ENCODE results near the gene TBRG1. TPM values are rescaled to one million over a fixed set of nuclear protein-coding genes. Genes with fewer than 3 reads are reported as not detected.

TBRG1 gene
- total RNA-seq, 1 donor from 2014 or later = 30.9 TPM

DNA sequence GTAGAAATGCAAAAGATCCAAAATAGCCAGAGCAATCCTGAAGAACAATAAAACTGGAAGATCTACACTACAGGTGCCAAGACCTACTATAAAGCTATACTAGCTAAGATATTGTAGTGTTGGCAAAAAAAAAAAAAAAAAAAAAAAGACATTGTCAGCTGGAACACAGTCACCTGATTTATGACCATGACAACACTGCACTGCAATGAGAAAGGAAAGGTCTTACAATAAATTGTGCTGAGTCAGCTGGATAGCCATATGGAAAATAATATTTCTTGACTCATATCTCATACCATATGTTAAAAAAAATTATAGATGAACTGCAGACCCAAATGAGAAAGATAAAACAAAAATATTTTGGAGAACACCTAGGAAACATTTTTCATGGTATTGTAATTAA is 14.5 kb upstream of the TBRG1 start:
- no peak for DNase-seq (ENCODE audit: low spot score in 2 of 2, unreplicated experiment in 2 of 2)
- Mint-ChIP-seq H3K4me1 (no peaks in the 10 kb centered on the region), H3K27me3 (ENCODE audit: low read depth) (peaks cover 6% of the 10 kb centered on the region), H3K9me3 (no peaks in the 10 kb centered on the region), H3K27ac (no peak overlapping the region), H3K36me3 (no peaks in the 10 kb centered on the region), H3K4me3 (no peak overlapping the region)
- TF ChIP-seq, protein P1, sequence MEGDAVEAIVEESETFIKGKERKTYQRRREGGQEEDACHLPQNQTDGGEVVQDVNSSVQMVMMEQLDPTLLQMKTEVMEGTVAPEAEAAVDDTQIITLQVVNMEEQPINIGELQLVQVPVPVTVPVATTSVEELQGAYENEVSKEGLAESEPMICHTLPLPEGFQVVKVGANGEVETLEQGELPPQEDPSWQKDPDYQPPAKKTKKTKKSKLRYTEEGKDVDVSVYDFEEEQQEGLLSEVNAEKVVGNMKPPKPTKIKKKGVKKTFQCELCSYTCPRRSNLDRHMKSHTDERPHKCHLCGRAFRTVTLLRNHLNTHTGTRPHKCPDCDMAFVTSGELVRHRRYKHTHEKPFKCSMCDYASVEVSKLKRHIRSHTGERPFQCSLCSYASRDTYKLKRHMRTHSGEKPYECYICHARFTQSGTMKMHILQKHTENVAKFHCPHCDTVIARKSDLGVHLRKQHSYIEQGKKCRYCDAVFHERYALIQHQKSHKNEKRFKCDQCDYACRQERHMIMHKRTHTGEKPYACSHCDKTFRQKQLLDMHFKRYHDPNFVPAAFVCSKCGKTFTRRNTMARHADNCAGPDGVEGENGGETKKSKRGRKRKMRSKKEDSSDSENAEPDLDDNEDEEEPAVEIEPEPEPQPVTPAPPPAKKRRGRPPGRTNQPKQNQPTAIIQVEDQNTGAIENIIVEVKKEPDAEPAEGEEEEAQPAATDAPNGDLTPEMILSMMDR (IDR thresholded peaks at IDR 0.05; ENCODE audit: unreplicated experiment) = no peak

DNA sequence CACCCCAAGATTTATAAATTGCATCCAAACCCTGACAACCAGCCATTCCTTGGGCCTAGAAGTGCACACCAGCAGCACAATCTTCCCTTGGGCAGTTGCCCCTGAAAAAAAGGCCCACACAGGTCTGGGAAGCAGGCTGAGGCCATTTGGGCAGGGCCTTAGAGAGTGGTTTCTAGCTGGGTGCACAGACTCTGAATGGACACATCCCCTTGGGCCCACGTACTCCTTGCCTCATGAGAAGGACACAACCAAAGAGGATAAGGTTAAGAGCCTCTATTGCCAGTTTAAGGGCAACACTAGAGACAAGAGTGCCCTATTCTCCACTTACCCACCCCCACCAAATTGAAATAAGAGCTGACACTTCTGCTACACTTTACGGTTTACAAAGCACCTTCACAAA is 12.4 kb upstream of the TBRG1 start:
- H3K9me3 Mint-ChIP-seq = no peaks in the 10 kb centered on the region
- no peak overlapping the region for H3K4me3 Mint-ChIP-seq
- no peaks in the 10 kb centered on the region for H3K4me1 Mint-ChIP-seq
- H3K27ac Mint-ChIP-seq = no peak overlapping the region
- H3K36me3 Mint-ChIP-seq = no peaks in the 10 kb centered on the region
- TF ChIP-seq, protein P1 (IDR thresholded peaks at IDR 0.05; ENCODE audit: unreplicated experiment) = no peak
- DNase-seq (ENCODE audit: low spot score in 2 of 2, unreplicated experiment in 2 of 2) = no peak
- peaks cover 14% of the 10 kb centered on the region for H3K27me3 Mint-ChIP-seq (ENCODE audit: low read depth)

DNA sequence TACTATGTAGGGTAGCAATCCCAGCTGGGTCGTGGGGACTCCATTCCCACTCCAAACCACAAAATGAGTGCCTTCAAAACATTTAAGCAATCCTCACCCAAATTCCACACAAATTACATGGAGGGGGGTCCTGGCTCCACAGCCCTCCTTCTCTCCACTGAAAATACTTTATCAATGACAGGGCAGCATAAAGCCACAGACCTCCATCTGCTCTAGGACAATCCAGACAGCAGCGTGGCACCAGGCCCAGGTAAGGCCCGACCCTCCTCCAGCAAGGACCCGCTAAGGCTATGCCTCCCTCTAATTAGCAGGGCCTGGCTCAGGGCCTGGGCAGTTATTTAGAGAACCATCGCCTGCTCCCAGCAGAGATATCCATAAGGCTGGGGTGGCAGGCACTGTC is 11.6 kb upstream of the TBRG1 start, which contains the start of gene PANX3:
Gene PANX3 (plus strand): TSS at position 365 of the 400 bp plus-strand sequence. CDS start 129 bp downstream, outside the sequence.
- DNase-seq (ENCODE audit: low spot score in 2 of 2, unreplicated experiment in 2 of 2) = no peak
- H3K36me3 Mint-ChIP-seq = no peaks in the 10 kb centered on the region
- no peak within 1 kb of the TSS for H3K4me3 Mint-ChIP-seq
- H3K27me3 Mint-ChIP-seq (ENCODE audit: low read depth) = peaks cover 15% of the 10 kb centered on the region
- TF ChIP-seq, protein P1 (IDR thresholded peaks at IDR 0.05; ENCODE audit: unreplicated experiment) = no peak
- H3K27ac Mint-ChIP-seq = no peak within 1 kb of the TSS
- no peaks in the 10 kb centered on the region for H3K9me3 Mint-ChIP-seq
- no peaks in the 10 kb centered on the region for H3K4me1 Mint-ChIP-seq

DNA sequence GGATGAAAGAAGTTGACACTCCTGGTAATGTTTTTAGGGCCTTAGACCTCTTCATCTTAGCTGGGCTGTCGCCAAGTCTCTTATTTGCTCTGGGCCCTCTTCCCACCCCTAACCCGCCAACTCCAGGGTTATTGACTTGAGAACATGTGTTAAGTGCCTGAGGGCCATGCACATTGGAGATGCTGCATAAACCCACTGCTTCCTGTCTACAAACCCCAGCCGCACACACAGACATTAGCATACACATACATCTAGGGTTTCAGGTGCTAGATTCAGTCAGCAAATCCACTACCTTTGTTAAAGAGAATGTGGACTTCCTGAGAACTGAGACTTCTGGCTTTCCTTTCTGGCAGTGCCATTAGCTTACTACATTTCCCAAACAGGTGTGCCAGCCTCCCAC is 10.6 kb upstream of the TBRG1 start:
- DNase-seq (ENCODE audit: low spot score in 2 of 2, unreplicated experiment in 2 of 2) = no peak
- H3K4me3 Mint-ChIP-seq = no peak overlapping the region
- no peaks in the 10 kb centered on the region for H3K36me3 Mint-ChIP-seq
- H3K9me3 Mint-ChIP-seq = no peaks in the 10 kb centered on the region
- H3K27ac Mint-ChIP-seq = no peak overlapping the region
- H3K27me3 Mint-ChIP-seq (ENCODE audit: low read depth) = peaks cover 18% of the 10 kb centered on the region
- TF ChIP-seq, protein P1 (IDR thresholded peaks at IDR 0.05; ENCODE audit: unreplicated experiment) = no peak
- no peaks in the 10 kb centered on the region for H3K4me1 Mint-ChIP-seq

DNA sequence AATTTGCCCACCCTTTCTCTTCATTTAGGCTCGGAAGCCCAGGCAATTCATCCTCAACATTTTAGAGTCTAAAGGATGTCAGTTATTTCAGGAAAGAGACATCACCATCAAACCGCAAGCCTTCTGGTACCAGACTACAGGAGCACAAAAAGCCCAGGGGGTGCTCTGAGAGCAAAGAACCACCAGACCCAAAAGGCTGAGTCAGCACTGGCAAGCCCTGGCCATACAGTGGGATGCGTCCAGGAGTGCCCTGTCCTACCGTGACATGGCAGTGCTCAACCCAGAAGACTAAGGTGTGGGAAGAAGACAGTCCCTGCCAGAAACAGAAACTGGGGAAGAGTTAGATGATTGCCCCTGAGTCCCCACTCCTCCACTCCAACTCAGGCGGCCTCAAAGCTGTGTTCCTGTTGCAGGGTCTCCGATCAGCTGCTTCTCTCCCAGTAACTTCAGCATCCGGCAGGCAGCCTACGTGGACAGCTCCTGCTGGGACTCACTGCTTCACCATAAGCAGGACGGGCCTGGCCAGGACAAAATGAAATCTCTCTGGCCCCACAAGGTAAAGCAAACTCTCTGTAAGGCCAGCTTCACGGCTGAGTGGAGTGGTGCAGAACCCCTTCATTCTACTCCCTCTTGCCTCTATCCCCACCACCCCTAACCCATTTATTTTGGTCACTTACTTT is 10.0 kb upstream of the TBRG1 start:
- Mint-ChIP-seq H3K4me1 (no peaks in the 10 kb centered on the region), H3K9me3 (no peaks in the 10 kb centered on the region), H3K27ac (no peak overlapping the region), H3K4me3 (no peak overlapping the region), H3K27me3 (ENCODE audit: low read depth) (peaks cover 25% of the 10 kb centered on the region), H3K36me3 (no peaks in the 10 kb centered on the region)
- TF ChIP-seq, protein P1 (IDR thresholded peaks at IDR 0.05; ENCODE audit: unreplicated experiment) = no peak
- DNase-seq (ENCODE audit: low spot score in 2 of 2, unreplicated experiment in 2 of 2) = peak in 1 of 2 experiments; percentile 43

Data from mesothelial cell of epicardium (in vitro differentiated cells).